HEK293 (cell line): ENCODE data around the gene STPG3.
A peak's percentile ranks its signal among the peaks of the same experiment; 100 is the strongest.

Experiments
- CTCF ChIA-PET: fragments of 350-600 bp; formaldehyde crosslinking; extraction: SDS; loops from one replicate; lab custom pipeline; 2021; ENCODE audit warnings: antibody characterized with exemption; lab: Yijun Ruan, JAX
- POLR2A ChIA-PET: fragments of 300-600 bp; formaldehyde crosslinking; extraction: SDS; loops from one replicate; lab custom pipeline; 2020; ENCODE audit warnings: antibody characterized with exemption, inconsistent platforms; lab: Yijun Ruan, JAX
- H3K27ac ChIP-seq: fragments of 200-500 bp; sonication (Bioruptor generic); 2 replicates; pipeline ENCODE4 v1.5.1; 2014; ENCODE audit warnings: low read depth, low read length, control low read depth, inconsistent platforms; ENCODE audit errors: extremely low read depth
- H3K36me3 ChIP-seq, 2 experiments: fragments of 200-500 bp in 1 of 2; sonication (Bioruptor generic) in 1 of 2; 1 replicate in 1 of 2; 2 replicates in 1 of 2; pipeline ENCODE4 v1.5.1; 2014 to 2017; ENCODE audit warnings: inconsistent platforms in 2 of 2, low read length in 2 of 2; ENCODE audit not compliant: control insufficient read depth in 2 of 2, insufficient read depth in 1 of 2
- H3K4me1 ChIP-seq: fragments of 200-500 bp; sonication (Bioruptor generic); 2 replicates; pipeline ENCODE4 v1.5.1; 2014; ENCODE audit warnings: mild to moderate bottlenecking, low read length, inconsistent platforms; ENCODE audit not compliant: control insufficient read depth, insufficient read depth
- H3K4me3 ChIP-seq: 2 replicates; pipeline ENCODE4 v1.5.1; 2011; ENCODE audit warnings: low read depth, mild to moderate bottlenecking, control low read depth, low read length, moderate library complexity
- H3K9me3 ChIP-seq: fragments of 200-500 bp; sonication (Bioruptor generic); 2 replicates; pipeline ENCODE4 v1.5.1; 2014; ENCODE audit warnings: low read depth, low read length, inconsistent platforms; ENCODE audit not compliant: control insufficient read depth, insufficient read depth
- BCL11A ChIP-seq: fragments of 450-650 bp; formaldehyde crosslinking; IDR thresholded peaks from 2 replicates; pipeline ENCODE4 v1.5.1; 2016; ENCODE audit warnings: low read depth, missing biosample characterization, missing genetic modification characterization
- GLIS1 ChIP-seq: fragments of 450-650 bp; formaldehyde crosslinking; IDR thresholded peaks from 2 replicates; pipeline ENCODE4 v1.5.1; 2016; ENCODE audit warnings: missing biosample characterization, missing genetic modification characterization
- GLIS2 ChIP-seq: fragments of 450-650 bp; formaldehyde crosslinking; IDR thresholded peaks from 2 replicates; pipeline ENCODE4 v1.5.1; 2016; ENCODE audit warnings: missing biosample characterization, missing genetic modification characterization
- IKZF3 ChIP-seq: fragments of 450-650 bp; IDR thresholded peaks from 2 replicates; pipeline ENCODE4 v1.5.0; 2018; ENCODE audit warnings: missing biosample characterization, mild to moderate bottlenecking, missing genetic modification characterization, moderate library complexity
- INSM2 ChIP-seq: fragments of 450-650 bp; formaldehyde crosslinking; IDR thresholded peaks from 2 replicates; pipeline ENCODE4 v1.5.1; 2016; ENCODE audit warnings: missing biosample characterization, missing genetic modification characterization
- PRDM10 ChIP-seq: fragments of 450-650 bp; formaldehyde crosslinking; IDR thresholded peaks from 2 replicates; pipeline ENCODE4 v1.5.1; 2016; ENCODE audit warnings: missing biosample characterization, missing genetic modification characterization
- REST ChIP-seq: fragments of 450-650 bp; formaldehyde crosslinking; IDR thresholded peaks from 2 replicates; pipeline ENCODE4 v1.5.1; 2016; ENCODE audit warnings: missing biosample characterization, missing genetic modification characterization
- SP7 ChIP-seq: fragments of 450-650 bp; formaldehyde crosslinking; IDR thresholded peaks from 2 replicates; pipeline ENCODE4 v1.5.1; 2016; ENCODE audit warnings: missing biosample characterization, missing genetic modification characterization
- TRIM28 ChIP-seq: IDR thresholded peaks from 2 replicates; pipeline ENCODE4 v1.6.1; 2011; ENCODE audit warnings: low read length, control low read depth, borderline replicate concordance
- ZBTB20 ChIP-seq: fragments of 450-650 bp; formaldehyde crosslinking; IDR thresholded peaks from 2 replicates; pipeline ENCODE4 v1.5.1; 2016; ENCODE audit warnings: missing biosample characterization, missing genetic modification characterization
- ZBTB48 ChIP-seq: fragments of 450-650 bp; formaldehyde crosslinking; IDR thresholded peaks from 2 replicates; pipeline ENCODE4 v1.5.1; 2016; ENCODE audit warnings: missing biosample characterization, missing genetic modification characterization
- ZBTB8A ChIP-seq: fragments of 450-650 bp; formaldehyde crosslinking; IDR thresholded peaks from 2 replicates; pipeline ENCODE4 v1.5.1; 2016; ENCODE audit warnings: missing biosample characterization, missing genetic modification characterization
- ZIC2 ChIP-seq: fragments of 450-650 bp; formaldehyde crosslinking; IDR thresholded peaks from 2 replicates; pipeline ENCODE4 v1.5.1; 2016; ENCODE audit warnings: missing biosample characterization, missing genetic modification characterization
- ZNF184 ChIP-seq: fragments of 450-650 bp; IDR thresholded peaks from 2 replicates; pipeline ENCODE4 v1.5.1; 2018; ENCODE audit warnings: missing biosample characterization, mild to moderate bottlenecking, missing genetic modification characterization
- ZNF221 ChIP-seq: fragments of 450-650 bp; formaldehyde crosslinking; IDR thresholded peaks from 2 replicates; pipeline ENCODE4 v1.5.1; 2017; ENCODE audit warnings: missing biosample characterization, missing genetic modification characterization, borderline replicate concordance
- ZNF416 ChIP-seq: fragments of 450-650 bp; formaldehyde crosslinking; IDR thresholded peaks from 2 replicates; pipeline ENCODE4 v1.5.1; 2016; ENCODE audit warnings: missing biosample characterization, missing genetic modification characterization
- ZNF513 ChIP-seq: fragments of 450-650 bp; IDR thresholded peaks from 2 replicates; pipeline ENCODE4 v1.5.1; 2018; ENCODE audit warnings: missing biosample characterization, missing genetic modification characterization
- ZNF530 ChIP-seq: fragments of 450-650 bp; formaldehyde crosslinking; IDR thresholded peaks from 2 replicates; pipeline ENCODE4 v1.5.1; 2016; ENCODE audit warnings: low read depth, missing biosample characterization, missing genetic modification characterization
- ZNF561 ChIP-seq: fragments of 450-650 bp; IDR thresholded peaks from 2 replicates; pipeline ENCODE4 v1.5.1; 2018; ENCODE audit warnings: missing biosample characterization, missing genetic modification characterization, borderline replicate concordance
- ZNF600 ChIP-seq: fragments of 450-650 bp; formaldehyde crosslinking; IDR thresholded peaks from 2 replicates; pipeline ENCODE4 v1.5.1; 2016; ENCODE audit warnings: missing biosample characterization, missing genetic modification characterization
- ZNF707 ChIP-seq: fragments of 450-650 bp; formaldehyde crosslinking; IDR thresholded peaks from 2 replicates; pipeline ENCODE4 v1.5.1; 2016; ENCODE audit warnings: missing biosample characterization, missing genetic modification characterization
- ZNF791 ChIP-seq: fragments of 450-650 bp; formaldehyde crosslinking; IDR thresholded peaks from 2 replicates; pipeline ENCODE4 v1.5.1; 2016; ENCODE audit warnings: missing biosample characterization, missing genetic modification characterization
- ZSCAN4 ChIP-seq: fragments of 450-650 bp; formaldehyde crosslinking; IDR thresholded peaks from 2 replicates; pipeline ENCODE4 v1.5.1; 2017; ENCODE audit warnings: missing biosample characterization, missing genetic modification characterization

Gene STPG3

GRCh38 chr9:137297966-137298365 is 46.9 kb downstream of the STPG3 start:
- ChIA-PET POLR2A (interaction anchor here (0.6 to 1.9 kb wide), 4 partner anchors 11 to 147 kb away, joined by 3 to 11 read pairs (median 4); partner anchors contain the start of genes NELFB and TUBB4B), CTCF (interaction anchor here (0.6 to 4.9 kb wide), 3 partner anchors 11 to 61 kb away, joined by 4 to 21 read pairs (median 4); no protein-coding TSS in a partner anchor)
- no peak overlapping the region for H3K27ac ChIP-seq
- TF ChIP-seq ZBTB48 (tag by site-specific recombination) (peak; percentile 76), ZSCAN4 (no peak), SP7 (no peak), ZBTB8A (tag by site-specific recombination) (no peak), ZIC2 (tag by site-specific recombination) (peak; percentile 54), GLIS1 (peak; percentile 27), ZNF707 (tag by site-specific recombination) (no peak), ZNF184 (tag by site-specific recombination) (no peak), PRDM10 (tag by site-specific recombination) (no peak), GLIS2 (tag by site-specific recombination) (peak; percentile 31), ZNF561 (no peak)
- H3K9me3 ChIP-seq = no peaks in the 10 kb centered on the region
- H3K36me3 ChIP-seq = no peaks in the 10 kb centered on the region
- H3K4me1 ChIP-seq = peaks cover 15% of the 10 kb centered on the region
- no peak overlapping the region for H3K4me3 ChIP-seq

- Histone ChIP-seq H3K4me1 (peaks cover 15% of the 10 kb centered on the region), H3K27ac (no peak overlapping the region), H3K4me3 (no peak overlapping the region), H3K36me3 (no peaks in the 10 kb centered on the region), H3K9me3 (no peaks in the 10 kb centered on the region)
- ChIA-PET CTCF (interaction anchor here (0.8 to 4.9 kb wide), 2 partner anchors 12 to 62 kb away, joined by 4 to 21 read pairs; no protein-coding TSS in a partner anchor), POLR2A (interaction anchor here (0.5 to 1.9 kb wide), 5 partner anchors 12 to 147 kb away, joined by 3 to 11 read pairs (median 3); partner anchors contain the start of genes EXD3 and NELFB)
- TF ChIP-seq TRIM28 (no peak), IKZF3 (tag by site-specific recombination) (peak; percentile 63; the same call in 1 of the 2 replicates), ZNF221 (tag by site-specific recombination) (no peak), INSM2 (tag by site-specific recombination) (no peak), ZNF600 (peak; percentile 11; the same call in 1 of the 2 replicates), ZBTB20 (tag by site-specific recombination) (peak; percentile 47; the same call in 1 of the 2 replicates), REST (no peak), ZNF791 (tag by site-specific recombination) (no peak), ZBTB48 (tag by site-specific recombination) (no peak), ZNF530 (tag by site-specific recombination) (no peak), BCL11A (tag by site-specific recombination) (no peak), ZNF513 (tag by site-specific recombination) (no peak), ZNF416 (tag by site-specific recombination) (no peak)
Measured at GRCh38 chr9:137298401-137299202, 47.5 kb downstream of the STPG3 start.
